Measurements from ENCODE around the gene THY1.
"Not testable (repeated sequence)": the region's sequence is repeated elsewhere in the genome, so short reads cannot be mapped to it uniquely, and the experiment has no call there.

THY1 gene

GRCh38 chr11:119422809-119423508, at the start of gene THY1:
Gene THY1 (minus strand): TSS chr11:119423172. CDS start chr11:119420905, 2,267 bp downstream.
- DNase-seq (ENCODE audit: low read depth, low spot score): no peak

- DNase-seq (ENCODE audit: low read depth, low spot score): no peak
Measured at GRCh38 chr11:119472186-119472855, 49.3 kb upstream of the THY1 start.

GRCh38 chr11:119471329-119471728, 48.4 kb upstream of the THY1 start:
- DNase-seq (ENCODE audit: low read depth, low spot score): no peak

- no peak for DNase-seq (ENCODE audit: low read depth, low spot score)
Measured at GRCh38 chr11:119470317-119471291, 47.6 kb upstream of the THY1 start.

GRCh38 chr11:119469506-119469905, 46.5 kb upstream of the THY1 start:
- no peak for DNase-seq (ENCODE audit: low read depth, low spot score)

GRCh38 chr11:119468511-119468910, 45.5 kb upstream of the THY1 start:
- no peak for DNase-seq (ENCODE audit: low read depth, low spot score)

GRCh38 chr11:119461229-119461963, 38.4 kb upstream of the THY1 start:
- no peak for DNase-seq (ENCODE audit: low read depth, low spot score)

GRCh38 chr11:119460582-119460981, 37.6 kb upstream of the THY1 start:
- DNase-seq (ENCODE audit: low read depth, low spot score): no peak

GRCh38 chr11:119460097-119460496, 37.1 kb upstream of the THY1 start:
- DNase-seq (ENCODE audit: low read depth, low spot score): no peak

- no peak for DNase-seq (ENCODE audit: low read depth, low spot score)
Measured at GRCh38 chr11:119459293-119459976, 36.5 kb upstream of the THY1 start.

- not testable (repeated sequence) for DNase-seq (ENCODE audit: low read depth, low spot score)
Measured at GRCh38 chr11:119455708-119456107, 32.7 kb upstream of the THY1 start.

GRCh38 chr11:119455241-119455640, 32.3 kb upstream of the THY1 start:
- DNase-seq (ENCODE audit: low read depth, low spot score): not testable (repeated sequence)

GRCh38 chr11:119453881-119454280, 30.9 kb upstream of the THY1 start:
- no peak for DNase-seq (ENCODE audit: low read depth, low spot score)

GRCh38 chr11:119450590-119451326, 27.8 kb upstream of the THY1 start:
- DNase-seq (ENCODE audit: low read depth, low spot score): no peak

- no peak for DNase-seq (ENCODE audit: low read depth, low spot score)
Measured at GRCh38 chr11:119449498-119449897, 26.5 kb upstream of the THY1 start.

GRCh38 chr11:119448380-119448779, 25.4 kb upstream of the THY1 start:
- DNase-seq (ENCODE audit: low read depth, low spot score): no peak

- DNase-seq (ENCODE audit: low read depth, low spot score): no peak
Measured at GRCh38 chr11:119447664-119448242, 24.8 kb upstream of the THY1 start.

- no peak for DNase-seq (ENCODE audit: low read depth, low spot score)
Measured at GRCh38 chr11:119446871-119447663, 24.1 kb upstream of the THY1 start.

- no peak for DNase-seq (ENCODE audit: low read depth, low spot score)
Measured at GRCh38 chr11:119446434-119446833, 23.5 kb upstream of the THY1 start.

All from smooth muscle cell of the brain vasculature (primary cell).